Pons (tissue), 1 donor: ENCODE data around the gene KRT82.

Experiments
- DNase-seq: peaks from one replicate; pipeline ENCODE4 v3.0.0-alpha.2; 2016; ENCODE audit warnings: low spot score

Gene KRT82

DNA sequence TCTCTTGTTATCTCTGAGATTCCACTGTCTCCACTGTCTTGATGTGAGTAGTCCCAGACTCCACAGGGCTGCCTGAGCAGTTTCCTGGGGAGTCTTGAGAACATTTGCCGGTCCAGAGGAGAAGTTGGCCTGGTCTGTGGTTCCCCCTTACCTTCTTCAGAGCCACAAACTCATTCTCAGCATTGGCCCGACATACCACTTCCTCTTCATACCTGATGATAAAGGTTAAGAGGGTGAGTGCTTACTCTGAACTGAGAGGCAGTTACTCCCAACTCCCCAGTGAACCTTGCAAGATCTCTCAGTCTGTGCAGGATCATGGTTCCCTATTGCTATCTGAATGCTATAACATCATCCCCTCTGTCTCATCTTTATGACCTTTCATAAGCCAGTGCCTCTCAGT lies 23.3 kb downstream of the KRT82 start:
- DNase-seq = no peak

DNA sequence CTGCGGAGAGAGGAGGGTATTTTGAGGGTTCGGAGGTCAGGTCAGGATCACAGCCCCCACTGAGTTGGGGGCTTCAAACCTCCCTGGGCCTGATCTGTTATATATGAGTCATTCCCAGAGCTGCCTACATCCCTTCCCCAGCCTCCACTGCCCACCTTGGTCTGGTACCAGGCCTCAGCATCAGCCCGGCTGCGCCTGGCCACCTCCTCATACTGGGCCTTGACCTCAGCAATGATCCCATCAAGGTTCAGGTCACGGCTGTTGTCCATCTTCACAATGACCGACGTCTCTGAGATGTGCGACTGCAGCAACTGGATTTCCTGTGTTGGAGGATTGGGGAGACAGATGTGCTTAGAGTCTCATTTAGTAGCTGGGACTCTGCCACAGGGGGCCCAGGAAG lies 24.9 kb downstream of the KRT82 start:
- DNase-seq = no peak

DNA sequence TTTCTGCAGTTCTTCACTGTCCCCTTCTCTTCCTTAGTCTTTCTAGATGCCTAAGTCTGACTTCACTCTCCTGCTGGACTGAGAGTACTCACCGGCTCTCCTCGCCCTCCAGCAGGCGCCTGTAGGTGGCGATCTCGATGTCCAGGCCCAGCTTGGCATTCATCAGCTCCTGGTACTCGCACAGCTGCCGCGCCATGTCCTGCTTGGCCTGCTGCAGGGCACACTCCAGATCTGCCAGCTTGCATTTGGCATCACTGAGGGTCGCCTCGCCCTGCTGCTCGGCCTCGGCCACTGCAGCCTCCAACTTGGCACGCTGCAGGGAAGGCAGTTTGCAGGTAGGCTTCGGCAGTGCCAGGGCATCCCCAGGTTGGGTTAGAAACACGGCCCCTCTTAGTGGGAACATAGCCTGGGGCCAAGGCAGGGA lies 25.9 kb downstream of the KRT82 start:
- peak; percentile 47 for DNase-seq

DNA sequence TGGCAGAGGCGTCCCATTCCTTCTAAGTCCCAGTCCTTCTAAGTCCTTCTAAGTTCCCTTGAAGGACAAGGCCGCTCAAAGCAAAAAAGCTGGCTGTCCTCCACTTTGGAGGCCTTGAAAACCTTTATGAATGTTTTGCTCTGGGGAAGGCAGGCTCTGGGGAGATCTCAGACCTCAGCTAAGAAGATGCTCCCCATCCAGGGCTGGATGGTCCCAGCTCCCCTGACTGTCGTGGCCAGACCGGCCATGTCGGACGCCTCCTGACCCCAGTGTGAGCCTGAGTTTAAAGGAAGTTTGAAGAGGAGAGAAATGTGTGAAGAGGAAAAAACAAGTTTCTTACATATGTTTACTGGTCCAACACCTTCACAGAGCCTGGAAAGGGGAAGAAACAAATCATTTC lies 26.6 kb downstream of the KRT82 start:
- DNase-seq = no peak

GRCh38 chr12:52378091-52378490 lies 28.0 kb downstream of the KRT82 start:
- DNase-seq = no peak

DNA sequence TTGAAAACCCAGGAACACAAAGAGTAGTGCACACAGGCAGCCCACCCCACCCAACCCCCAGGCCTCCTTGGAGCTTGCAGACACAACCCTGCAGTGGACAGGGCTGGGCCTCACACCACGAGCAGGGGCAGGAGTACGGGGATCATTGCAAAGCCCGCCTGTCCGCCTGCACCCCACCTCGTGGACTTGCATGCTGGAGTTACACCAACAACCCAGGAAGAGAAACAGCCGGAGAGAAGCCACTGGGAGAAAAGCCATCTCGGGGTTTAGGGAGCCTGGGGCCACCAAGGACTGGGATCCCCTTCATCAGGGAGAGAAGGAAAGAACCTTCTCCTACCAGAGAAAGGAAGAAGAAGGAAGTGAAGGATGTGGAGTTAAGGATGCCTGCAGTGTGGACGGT lies 28.9 kb downstream of the KRT82 start:
- no peak for DNase-seq

- peak; percentile 84 for DNase-seq
Observed at GRCh38 chr12:52372216-52373154, 33.6 kb downstream of the KRT82 start.

- no peak for DNase-seq
Observed at GRCh38 chr12:52371716-52372115, 34.4 kb downstream of the KRT82 start.

- peak; percentile 77 for DNase-seq
Observed at GRCh38 chr12:52370926-52371608, 35.1 kb downstream of the KRT82 start.

DNA sequence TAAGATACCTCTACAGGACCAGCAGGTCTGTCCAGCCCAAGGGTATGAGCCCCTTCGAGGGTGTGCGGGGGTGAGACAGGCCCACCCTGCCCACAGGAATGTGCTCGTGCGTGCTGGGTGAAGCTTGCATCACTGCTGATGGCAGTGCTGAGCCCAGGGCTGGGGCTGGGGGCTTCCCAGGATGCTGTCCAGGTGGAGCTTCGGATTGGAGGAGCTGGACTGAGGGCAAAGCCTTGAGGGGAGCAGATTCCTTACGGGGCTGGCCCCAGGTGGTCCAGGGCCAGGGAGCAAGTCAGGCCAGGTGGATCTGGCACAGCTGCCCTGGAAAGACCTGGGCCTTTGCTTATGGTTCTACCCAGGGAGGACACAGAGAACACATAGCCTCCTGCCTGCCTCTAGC lies 36.3 kb downstream of the KRT82 start:
- DNase-seq = no peak

- DNase-seq = no peak
Observed at GRCh38 chr12:52369211-52369610, 36.9 kb downstream of the KRT82 start.

- no peak for DNase-seq
Observed at GRCh38 chr12:52368508-52368907, 37.6 kb downstream of the KRT82 start.

GRCh38 chr12:52367876-52368275 lies 38.3 kb downstream of the KRT82 start:
- no peak for DNase-seq

GRCh38 chr12:52366738-52367485 lies 39.2 kb downstream of the KRT82 start, which contains the start of gene KRT85:
TSS of gene KRT85 (minus strand) at chr12:52367481. CDS start at chr12:52367405, 76 bp downstream.
- no peak for DNase-seq

- DNase-seq = no peak
Observed at GRCh38 chr12:52364901-52365489, 41.1 kb downstream of the KRT82 start.

DNA sequence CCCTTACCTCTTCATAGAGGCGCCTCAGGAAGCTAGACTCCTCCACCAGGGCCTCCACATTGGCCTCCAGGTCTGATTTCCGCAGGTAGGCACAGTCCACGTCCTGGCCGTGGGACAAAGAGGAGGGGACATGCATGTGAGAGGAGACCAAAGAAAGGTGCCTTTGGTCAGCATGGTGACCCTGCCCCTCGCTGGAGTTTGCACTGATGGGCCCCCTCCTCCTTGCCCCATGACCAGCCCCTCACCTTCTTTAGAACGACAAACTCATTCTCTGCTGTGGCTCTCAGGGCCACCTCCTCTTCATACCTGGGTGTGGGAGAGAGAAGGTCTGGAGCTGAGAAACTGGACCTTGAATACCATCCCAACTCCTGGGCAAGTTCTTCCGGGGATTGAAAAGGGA lies 42.1 kb downstream of the KRT82 start:
- DNase-seq = no peak

DNA sequence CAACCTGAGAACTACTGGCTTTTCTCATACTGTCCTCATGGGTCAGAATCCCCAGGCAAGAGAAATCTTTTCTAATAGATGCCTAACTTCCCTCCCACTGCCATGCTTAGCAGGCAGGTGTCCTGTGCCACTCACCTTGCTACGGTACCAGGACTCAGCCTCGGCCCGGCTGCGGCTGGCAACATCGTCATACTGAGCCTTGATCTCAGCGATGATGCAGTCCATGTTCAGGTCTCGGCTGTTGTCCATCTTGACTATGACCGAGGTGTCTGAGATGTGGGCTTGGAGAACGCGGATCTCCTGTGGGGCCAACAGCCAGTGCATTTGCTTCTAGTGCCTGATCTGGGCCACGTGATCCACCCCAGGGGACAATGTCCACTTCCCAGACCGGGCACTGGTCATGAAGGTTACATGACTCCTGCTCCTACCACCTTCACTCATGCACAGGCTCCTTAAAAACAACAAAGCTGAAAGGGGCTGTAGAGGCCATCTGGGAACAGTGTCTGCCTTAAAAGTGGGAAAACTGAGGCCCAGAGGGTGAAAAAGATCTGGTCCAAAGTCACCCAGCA lies 42.9 kb downstream of the KRT82 start:
- DNase-seq = no peak

DNA sequence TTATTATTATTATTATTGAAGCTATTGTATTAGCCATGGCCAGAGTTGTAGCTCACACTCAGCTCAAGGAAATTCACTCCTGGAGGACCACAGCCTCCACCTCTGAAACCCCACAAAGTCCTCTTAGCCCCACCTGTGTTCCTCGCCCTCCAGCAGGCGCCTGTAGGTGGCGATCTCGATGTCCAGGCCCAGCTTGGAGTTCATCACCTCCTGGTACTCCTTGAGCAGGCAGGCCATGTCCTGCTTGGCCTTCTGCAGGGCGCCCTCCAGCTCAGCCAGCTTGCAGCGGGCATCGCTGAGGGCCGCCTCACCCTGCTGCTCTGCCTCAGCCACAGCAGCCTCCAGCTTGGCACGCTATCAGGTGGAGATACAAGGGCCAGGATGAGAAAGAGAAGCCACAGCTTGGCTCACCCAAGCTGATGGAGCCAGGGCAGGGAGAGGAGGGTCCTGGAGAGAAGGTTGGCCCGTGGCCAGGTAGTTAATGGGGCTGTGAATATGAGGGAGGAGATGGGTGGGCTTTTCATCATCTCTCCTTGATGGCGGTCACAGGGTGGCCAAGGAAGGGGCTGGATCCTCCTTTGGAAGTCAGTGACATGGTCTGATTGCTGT lies 43.9 kb downstream of the KRT82 start:
- no peak for DNase-seq

GRCh38 chr12:52361553-52361952 lies 44.6 kb downstream of the KRT82 start:
- DNase-seq = no peak

GRCh38 chr12:52360663-52361271 lies 45.4 kb downstream of the KRT82 start:
- no peak for DNase-seq
